Peyer's patch (tissue), 4 donors: Measurements from ENCODE around the gene CNTNAP5. TPM values are rescaled to one million over a fixed set of nuclear protein-coding genes. Genes with fewer than 3 reads are reported as not detected.

Experiments used
- DNase-seq, 3 donors: peaks; one replicate each; pipeline ENCODE4 v3.0.0-alpha.2; 2017 to 2019
- H3K27ac ChIP-seq, 4 donors: fragments of 200-600 bp; sonication (generic); one replicate each; pipeline ENCODE4 v1.5.1; 2016 to 2019
- H3K27me3 ChIP-seq, 2 donors: fragments of 200-600 bp; sonication (generic); one replicate each; pipeline ENCODE4 v1.5.1; 2019
- H3K36me3 ChIP-seq, 3 donors: fragments of 200-600 bp; sonication (generic); one replicate each; pipeline ENCODE4 v1.5.1; 2016 to 2019
- H3K4me1 ChIP-seq, 4 donors: fragments of 200-600 bp; sonication (generic); one replicate each; pipeline ENCODE4 v1.5.1; 2016 to 2019
- H3K4me3 ChIP-seq, 4 donors: fragments of 200-600 bp; sonication (generic); 1 replicate in 3 of 4; 2 replicates in 1 of 4; pipeline ENCODE4 v1.5.1; 2016 to 2019; ENCODE audit warnings: mild to moderate bottlenecking in 1 of 4
- H3K9me3 ChIP-seq, 4 donors: fragments of 200-600 bp; sonication (generic); one replicate each; pipeline ENCODE4 v1.5.1; 2016 to 2019; ENCODE audit warnings: mild to moderate bottlenecking in 1 of 4
- POLR2A ChIP-seq, 2 donors: fragments of 450-650 bp; IDR thresholded peaks; one replicate each; pipeline ENCODE4 v1.5.1; 2017; ENCODE audit warnings: antibody characterized with exemption in 2 of 2, mild to moderate bottlenecking in 2 of 2, moderate library complexity in 2 of 2
- total RNA-seq, 4 donors: library from RNA; depleted of rRNA; stranded (reverse); fragments of >200 nt; gene quantifications; one replicate each; pipeline ENCODE4 v1.1.0, GENCODE V29; 2016
- TF ChIP-seq, protein P1 (sequence below), 6 experiments: fragments of 450-650 bp in 4 of 6; fragments of 200-600 bp in 2 of 6; sonication (generic) in 1 of 6; IDR thresholded peaks; one replicate each; pipeline ENCODE4 v1.5.1; 2017 to 2019; ENCODE audit warnings: antibody characterized with exemption in 6 of 6, mild to moderate bottlenecking in 3 of 6, moderate library complexity in 1 of 6

Gene CNTNAP5
- total RNA-seq, 4 donors from 2014 or later, result not detected

DNA sequence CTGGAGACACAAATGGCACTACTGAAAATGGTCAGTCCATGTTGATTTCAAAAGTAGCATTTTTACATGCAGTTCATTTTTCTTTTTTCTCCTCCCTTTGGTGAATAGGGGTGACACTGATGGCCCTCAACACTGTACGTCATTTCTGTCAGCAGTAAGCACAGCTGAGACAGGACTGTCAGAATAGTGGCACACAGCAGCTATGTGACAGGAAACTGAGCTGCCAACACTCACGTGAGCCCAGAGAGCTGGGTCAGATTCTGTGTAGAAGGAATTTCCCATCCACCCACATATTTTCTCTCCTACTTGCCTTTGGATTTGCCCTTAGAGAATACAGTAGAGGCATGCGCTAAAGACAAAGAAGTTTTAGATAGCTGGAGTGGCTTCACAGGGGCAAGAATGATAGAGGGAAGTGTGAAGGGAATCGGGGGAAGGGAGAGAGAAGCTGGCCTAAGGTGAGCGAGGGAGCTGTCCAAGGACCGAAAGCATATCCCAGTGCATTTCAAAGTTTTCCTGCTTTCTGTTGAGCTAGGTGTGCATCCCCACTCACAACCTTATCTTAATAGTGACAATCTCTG, 476.6 kb downstream of the CNTNAP5 start:
- no peaks in the 10 kb centered on the region for H3K9me3 ChIP-seq
- no peak for DNase-seq
- TF ChIP-seq POLR2A (IDR thresholded peaks at IDR 0.05), result no peak
- TF ChIP-seq, protein P1, sequence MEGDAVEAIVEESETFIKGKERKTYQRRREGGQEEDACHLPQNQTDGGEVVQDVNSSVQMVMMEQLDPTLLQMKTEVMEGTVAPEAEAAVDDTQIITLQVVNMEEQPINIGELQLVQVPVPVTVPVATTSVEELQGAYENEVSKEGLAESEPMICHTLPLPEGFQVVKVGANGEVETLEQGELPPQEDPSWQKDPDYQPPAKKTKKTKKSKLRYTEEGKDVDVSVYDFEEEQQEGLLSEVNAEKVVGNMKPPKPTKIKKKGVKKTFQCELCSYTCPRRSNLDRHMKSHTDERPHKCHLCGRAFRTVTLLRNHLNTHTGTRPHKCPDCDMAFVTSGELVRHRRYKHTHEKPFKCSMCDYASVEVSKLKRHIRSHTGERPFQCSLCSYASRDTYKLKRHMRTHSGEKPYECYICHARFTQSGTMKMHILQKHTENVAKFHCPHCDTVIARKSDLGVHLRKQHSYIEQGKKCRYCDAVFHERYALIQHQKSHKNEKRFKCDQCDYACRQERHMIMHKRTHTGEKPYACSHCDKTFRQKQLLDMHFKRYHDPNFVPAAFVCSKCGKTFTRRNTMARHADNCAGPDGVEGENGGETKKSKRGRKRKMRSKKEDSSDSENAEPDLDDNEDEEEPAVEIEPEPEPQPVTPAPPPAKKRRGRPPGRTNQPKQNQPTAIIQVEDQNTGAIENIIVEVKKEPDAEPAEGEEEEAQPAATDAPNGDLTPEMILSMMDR (IDR thresholded peaks at IDR 0.05), result no peak
- no peak overlapping the region for H3K27ac ChIP-seq
- no peaks in the 10 kb centered on the region for H3K27me3 ChIP-seq
- H3K4me1 ChIP-seq, result no peaks in the 10 kb centered on the region
- H3K4me3 ChIP-seq, result no peak overlapping the region
- H3K36me3 ChIP-seq, result no peaks in the 10 kb centered on the region

DNA sequence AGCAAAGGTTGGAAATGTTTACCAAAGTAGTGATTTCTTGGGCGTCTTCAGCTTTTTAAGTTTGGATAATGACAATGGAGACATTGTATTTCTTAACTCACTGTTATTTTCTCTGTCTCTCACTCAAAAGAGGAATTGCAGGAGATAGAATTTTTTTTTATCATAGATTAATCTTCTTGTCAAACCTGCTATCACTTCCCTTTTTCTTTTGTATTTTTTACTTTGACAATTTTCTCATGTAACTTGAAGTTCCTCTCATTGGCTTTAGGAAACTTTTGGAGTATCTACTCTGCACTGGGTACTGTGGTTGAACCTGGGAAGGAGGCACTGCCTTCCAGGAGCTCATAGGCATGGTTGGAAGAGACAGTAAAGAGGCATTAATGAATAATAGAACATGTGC, 489.1 kb downstream of the CNTNAP5 start:
- H3K9me3 ChIP-seq, result no peaks in the 10 kb centered on the region
- no peak overlapping the region for H3K4me3 ChIP-seq
- TF ChIP-seq, protein P1 (IDR thresholded peaks at IDR 0.05), result no peak
- no peak for TF ChIP-seq POLR2A (IDR thresholded peaks at IDR 0.05)
- H3K36me3 ChIP-seq, result no peaks in the 10 kb centered on the region
- no peak overlapping the region for H3K27ac ChIP-seq
- no peaks in the 10 kb centered on the region for H3K4me1 ChIP-seq
- no peak for DNase-seq
- H3K27me3 ChIP-seq, result no peaks in the 10 kb centered on the region

DNA sequence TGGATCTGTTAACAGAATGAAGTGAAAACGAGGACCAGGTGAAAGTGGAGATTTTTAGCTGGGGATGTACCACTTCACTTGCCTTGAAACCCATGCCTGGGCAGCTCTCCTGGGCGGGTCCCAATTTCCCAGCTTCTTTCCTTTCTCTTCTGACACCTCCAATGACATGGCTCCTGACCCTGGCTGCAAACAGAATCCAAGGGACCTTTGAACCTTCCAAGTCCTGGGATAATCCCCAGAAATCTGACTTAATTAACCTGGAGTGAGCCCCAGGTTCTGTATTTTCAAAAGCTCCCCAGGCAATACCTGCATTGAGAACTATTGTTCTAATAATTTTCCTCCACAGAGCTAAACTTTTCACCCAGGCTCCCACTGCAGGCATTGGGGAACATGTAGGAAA, 495.9 kb downstream of the CNTNAP5 start:
- TF ChIP-seq POLR2A (IDR thresholded peaks at IDR 0.05), result no peak
- TF ChIP-seq, protein P1 (IDR thresholded peaks at IDR 0.05), result no peak
- no peaks in the 10 kb centered on the region for H3K27me3 ChIP-seq
- no peaks in the 10 kb centered on the region for H3K9me3 ChIP-seq
- no peaks in the 10 kb centered on the region for H3K4me1 ChIP-seq
- no peak overlapping the region for H3K27ac ChIP-seq
- H3K4me3 ChIP-seq, result no peak overlapping the region
- no peaks in the 10 kb centered on the region for H3K36me3 ChIP-seq
- DNase-seq, result no peak

DNA sequence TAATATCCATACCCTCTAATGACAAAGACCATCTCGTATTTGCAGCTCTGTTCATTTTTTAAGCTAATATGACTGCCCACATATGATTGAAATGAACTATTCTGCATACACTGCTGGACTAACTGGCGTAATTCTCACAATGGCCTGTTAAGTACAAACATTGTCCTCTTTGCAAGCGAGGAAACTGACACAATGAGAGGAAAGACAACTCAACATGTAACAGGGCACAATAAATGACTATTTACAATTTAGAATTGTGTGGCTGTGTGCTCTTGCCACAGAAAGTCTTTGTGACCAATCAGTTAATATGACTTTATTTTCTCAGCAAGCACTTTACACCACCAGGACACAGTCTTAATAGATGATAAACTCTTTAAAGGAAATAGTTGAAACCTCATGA, 498.0 kb downstream of the CNTNAP5 start:
- no peak for TF ChIP-seq POLR2A (IDR thresholded peaks at IDR 0.05)
- TF ChIP-seq, protein P1 (IDR thresholded peaks at IDR 0.05), result no peak

DNA sequence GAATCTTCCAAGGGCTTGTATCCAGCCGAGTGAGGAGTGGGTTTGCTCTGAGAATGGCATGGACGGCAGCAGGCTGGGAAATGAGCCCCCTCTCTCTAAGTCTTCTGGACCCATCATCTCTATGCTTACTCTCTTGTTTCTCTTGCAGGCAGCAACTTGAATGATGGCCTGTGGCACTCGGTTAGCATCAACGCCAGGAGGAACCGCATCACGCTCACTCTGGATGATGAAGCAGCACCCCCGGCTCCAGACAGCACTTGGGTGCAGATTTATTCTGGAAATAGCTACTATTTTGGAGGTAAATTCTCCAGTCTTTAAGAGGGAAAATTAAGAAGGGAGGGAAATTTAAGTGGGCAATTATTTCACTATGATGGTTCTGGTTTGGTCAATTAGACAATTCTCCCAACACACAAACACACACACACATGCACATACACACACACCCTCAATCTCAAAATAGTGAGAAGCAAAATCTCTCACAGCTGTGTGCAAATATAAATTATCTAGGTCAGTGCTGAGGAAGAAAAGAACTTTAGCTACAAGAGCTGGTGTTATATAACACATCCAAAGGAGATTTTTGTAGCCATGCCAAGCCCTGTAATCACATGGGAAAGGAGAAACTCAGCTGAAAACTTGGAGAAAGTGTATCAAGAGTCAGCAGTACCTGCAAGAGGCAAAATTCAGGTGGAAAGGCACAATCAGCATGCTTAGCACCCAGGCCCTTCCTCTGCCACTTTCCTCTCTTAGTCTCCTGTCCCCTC, 499.2 kb downstream of the CNTNAP5 start:
- no peak for DNase-seq
- Histone ChIP-seq H3K4me1 (no peaks in the 10 kb centered on the region), H3K27me3 (no peaks in the 10 kb centered on the region), H3K4me3 (no peak overlapping the region), H3K36me3 (no peaks in the 10 kb centered on the region), H3K27ac (no peak overlapping the region), H3K9me3 (no peaks in the 10 kb centered on the region)
- TF ChIP-seq, protein P1 (IDR thresholded peaks at IDR 0.05), result no peak
- TF ChIP-seq POLR2A (IDR thresholded peaks at IDR 0.05), result no peak

More for the DNA sequence above, 498.0 kb downstream of the CNTNAP5 start:
- DNase-seq, result no peak
- no peak overlapping the region for H3K4me3 ChIP-seq
- no peaks in the 10 kb centered on the region for H3K36me3 ChIP-seq
- H3K27ac ChIP-seq, result no peak overlapping the region
- no peaks in the 10 kb centered on the region for H3K4me1 ChIP-seq
- H3K27me3 ChIP-seq, result no peaks in the 10 kb centered on the region
- no peaks in the 10 kb centered on the region for H3K9me3 ChIP-seq
